NCI-H2081 (cell line): ENCODE data around the gene CNGB1.
A peak's percentile ranks its signal among the peaks of the same experiment; 100 is the strongest.
"Not testable (repeated sequence)": the region's sequence is repeated elsewhere in the genome, so short reads cannot be mapped to it uniquely, and the experiment has no call there.

ENCODE experiments used
- DNase-seq, 2 experiments: peaks; one replicate each; lab custom pipeline; 2025; lab: John Stamatoyannopoulos, UW

Gene CNGB1

DNA sequence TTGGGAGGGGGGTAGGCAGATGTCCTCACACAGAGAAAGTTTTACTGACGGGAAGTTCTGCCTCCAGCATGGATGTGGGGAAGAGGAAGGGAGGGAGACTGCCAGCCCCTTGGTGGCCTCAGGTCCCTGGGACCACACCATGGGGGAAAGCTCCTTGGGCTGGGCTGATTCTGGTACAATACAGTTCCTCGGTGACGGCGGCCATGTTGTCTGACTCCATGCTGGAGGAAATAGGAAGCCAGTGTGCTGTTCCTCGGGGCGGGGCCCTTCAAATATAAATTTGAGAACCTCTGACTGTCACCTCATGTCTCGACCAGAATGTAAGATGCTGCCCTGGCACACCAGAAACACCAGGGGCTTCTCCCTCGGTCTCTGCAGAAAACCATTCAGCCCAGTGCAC is 66.8 kb downstream of the CNGB1 start:
- DNase-seq, result no peak

DNA sequence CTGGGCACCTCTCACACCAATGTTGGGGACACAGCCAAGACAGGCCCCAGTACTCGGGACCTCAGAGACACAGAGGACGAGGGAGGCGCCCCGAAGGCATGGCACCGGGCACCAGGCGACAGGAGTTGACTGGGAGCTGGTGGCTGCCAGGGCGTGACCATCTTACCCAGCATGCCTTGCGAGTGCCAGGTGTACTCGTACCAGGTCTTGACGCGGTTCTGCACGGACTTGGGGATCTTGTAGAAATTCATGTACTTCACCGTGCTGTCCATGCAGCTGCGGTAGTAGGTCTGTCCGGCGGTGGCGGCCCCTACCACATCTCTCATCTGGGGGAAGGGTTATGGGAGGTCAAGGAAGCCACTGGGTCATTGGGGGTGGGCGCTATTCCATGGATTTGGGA is 67.3 kb downstream of the CNGB1 start:
- DNase-seq, result no peak

GRCh38 chr16:57901480-57902069 is 69.4 kb downstream of the CNGB1 start:
- no peak for DNase-seq

GRCh38 chr16:57900796-57901479 is 70.0 kb downstream of the CNGB1 start:
- DNase-seq, result no peak

DNA sequence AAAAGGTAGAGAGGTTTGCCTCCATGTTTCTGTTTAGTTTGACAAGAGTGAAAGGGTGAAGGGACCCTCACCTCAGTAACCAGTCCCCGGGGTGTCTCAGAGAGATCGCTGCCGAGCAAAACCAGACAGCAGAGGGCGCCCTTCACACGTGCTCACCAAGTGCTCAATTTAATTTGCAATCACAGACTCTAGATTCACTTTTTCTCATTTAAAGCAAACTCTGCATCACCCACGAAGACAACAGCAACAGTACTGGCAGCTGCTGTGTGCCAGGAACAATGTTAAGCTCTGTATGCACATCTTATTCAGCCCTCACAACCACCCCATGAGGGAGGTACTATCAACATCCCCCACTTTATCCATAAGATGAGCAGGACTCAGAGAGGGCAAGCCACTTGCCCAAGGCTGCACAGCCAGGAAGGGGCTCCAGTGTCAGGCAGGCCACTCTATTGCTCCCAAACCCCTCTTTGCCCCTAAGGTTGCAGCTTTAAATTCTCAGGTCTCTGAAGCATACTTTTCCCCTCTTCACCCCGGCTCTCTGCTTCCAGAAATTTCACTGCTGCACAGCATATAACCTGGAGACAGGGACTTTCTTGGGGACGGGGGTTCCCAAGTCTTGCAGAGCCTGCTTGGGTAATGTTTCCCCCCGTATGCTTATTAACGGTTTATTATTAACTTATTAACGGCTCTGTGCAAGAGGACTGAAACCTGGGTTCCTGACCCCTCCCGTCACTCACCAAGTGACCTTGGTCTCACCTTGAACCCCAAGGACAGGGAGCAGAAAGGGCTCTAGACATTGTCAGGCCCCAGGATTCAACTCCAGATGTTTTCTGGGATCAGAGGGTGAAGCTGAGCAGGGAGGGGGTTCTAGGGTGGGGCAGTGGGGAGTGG is 70.9 kb downstream of the CNGB1 start:
- peak; percentile 16 to 44 for DNase-seq

DNA sequence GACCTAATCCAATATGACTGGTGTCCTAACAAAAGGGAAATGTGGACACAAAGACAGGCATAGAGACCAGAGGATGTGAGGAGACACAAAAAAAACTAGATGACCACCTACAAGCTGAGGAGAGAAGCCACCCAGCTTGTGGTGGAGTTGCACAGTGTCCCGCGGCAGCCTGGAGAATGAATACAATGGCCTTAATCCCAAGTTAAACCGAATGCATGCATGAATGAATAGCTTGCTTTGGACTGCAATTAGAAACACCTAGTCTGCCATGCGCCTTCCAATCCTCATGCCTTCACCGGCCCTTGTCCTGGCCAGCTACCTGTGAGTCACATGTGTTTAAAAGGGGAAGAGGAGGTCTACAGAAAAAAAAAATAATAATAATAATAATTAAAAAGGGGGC is 72.0 kb downstream of the CNGB1 start:
- no peak for DNase-seq

DNA sequence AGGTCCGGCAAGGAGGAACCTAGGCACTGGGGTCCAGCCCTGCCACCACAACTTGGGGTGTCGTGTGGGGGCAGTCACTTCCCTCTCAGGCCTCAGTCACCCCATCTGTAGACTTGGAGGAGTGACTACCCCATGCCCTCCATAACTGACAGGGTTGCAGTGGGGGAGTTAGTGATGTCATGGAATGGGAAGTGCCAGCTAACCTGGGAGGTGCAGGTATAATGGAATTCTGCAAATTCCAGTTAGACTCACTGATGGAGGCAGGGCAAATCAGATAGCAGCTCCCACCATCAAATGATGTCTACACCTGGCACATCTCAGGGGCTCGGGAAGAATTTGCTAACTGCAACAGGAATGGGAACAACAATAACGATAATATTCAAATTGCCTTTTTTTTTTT is 72.9 kb downstream of the CNGB1 start:
- no peak for DNase-seq

DNA sequence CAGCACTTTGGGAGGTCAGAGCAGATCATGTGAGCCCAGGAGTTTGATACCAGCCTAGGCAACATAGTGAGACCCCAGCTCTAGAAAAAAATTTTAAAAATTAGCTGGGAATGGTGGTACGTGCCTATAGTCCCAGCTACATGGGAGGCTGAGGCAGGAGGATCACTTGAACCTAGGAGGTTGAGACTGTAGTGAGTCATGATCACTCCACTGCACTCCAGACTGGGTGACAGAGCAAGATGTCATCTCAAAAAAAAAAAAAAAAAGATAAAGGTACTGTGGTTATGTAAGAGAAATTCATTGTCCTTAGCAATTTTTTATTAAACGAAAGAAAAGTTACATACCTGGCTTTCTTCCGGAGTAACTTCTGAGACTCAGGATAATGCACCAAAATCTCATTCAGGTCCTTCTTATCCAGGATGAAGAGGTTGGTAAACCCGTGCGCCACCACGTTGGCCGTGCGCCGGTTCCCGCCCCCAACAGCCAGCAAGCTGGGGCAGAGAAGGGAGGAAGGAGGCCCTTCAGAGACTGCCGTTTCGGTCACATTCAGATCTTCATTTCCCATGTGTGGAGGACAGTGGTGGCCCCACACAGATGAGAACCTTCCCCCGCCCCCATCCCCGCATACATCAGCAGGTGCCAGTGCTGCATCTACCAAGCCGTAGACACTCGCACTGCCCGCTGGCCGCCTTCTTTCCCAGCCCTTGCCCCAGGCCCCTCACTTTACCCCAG is 73.7 kb downstream of the CNGB1 start:
- DNase-seq, result no peak

DNA sequence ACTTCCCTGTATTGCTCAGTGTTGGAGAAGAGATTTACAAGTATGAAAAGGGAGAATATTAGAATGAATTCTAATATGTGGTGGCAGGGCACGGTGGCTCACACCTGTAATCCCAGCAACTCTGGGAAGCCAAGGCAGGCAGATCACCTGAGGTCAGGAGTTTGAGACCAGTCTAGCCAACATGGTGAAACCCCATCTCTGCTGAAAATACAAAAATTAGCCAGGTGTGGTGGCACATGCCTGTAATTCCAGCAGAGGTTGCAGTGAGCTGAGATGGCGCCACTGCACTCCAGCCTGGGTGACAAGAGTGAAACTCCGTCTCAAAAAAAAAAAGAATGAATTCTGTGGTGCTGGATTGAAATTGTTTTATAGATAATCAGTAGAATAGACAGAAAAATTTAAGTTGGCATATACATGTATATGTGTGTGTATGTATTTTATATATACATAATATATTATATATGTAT is 75.8 kb downstream of the CNGB1 start:
- not testable (repeated sequence) for DNase-seq

DNA sequence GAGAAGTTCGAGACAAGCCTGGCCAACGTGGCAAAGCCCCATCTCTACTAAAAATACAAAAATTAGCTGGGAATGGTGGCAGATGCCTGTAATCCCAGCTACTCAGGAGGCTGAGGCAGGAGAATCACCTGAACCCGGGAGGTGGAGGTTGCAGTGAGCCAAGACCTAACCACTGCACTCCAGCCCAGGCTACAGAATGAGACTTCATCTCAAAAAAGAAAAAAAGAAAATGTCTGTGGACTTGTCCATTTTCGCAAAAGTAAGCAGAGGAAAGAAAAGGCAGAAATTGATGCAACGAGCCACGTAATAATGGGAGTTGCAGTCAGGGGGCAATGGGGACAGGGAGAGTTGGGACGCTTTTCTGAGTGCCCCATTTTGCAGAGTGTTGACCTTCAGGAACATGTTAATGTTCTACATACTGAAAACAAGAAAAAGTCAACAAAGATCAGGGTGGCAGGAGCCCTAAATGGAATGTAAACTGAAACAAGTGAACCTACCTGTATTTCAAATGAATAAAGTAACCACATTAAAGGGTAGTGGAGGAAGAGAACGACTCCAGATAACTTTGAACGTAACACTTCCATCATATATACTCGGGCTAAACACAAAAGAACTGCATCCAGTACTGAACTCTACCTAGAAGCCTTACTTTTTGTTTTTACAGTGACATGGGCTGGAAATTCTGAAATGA is 76.4 kb downstream of the CNGB1 start:
- DNase-seq, result no peak

DNA sequence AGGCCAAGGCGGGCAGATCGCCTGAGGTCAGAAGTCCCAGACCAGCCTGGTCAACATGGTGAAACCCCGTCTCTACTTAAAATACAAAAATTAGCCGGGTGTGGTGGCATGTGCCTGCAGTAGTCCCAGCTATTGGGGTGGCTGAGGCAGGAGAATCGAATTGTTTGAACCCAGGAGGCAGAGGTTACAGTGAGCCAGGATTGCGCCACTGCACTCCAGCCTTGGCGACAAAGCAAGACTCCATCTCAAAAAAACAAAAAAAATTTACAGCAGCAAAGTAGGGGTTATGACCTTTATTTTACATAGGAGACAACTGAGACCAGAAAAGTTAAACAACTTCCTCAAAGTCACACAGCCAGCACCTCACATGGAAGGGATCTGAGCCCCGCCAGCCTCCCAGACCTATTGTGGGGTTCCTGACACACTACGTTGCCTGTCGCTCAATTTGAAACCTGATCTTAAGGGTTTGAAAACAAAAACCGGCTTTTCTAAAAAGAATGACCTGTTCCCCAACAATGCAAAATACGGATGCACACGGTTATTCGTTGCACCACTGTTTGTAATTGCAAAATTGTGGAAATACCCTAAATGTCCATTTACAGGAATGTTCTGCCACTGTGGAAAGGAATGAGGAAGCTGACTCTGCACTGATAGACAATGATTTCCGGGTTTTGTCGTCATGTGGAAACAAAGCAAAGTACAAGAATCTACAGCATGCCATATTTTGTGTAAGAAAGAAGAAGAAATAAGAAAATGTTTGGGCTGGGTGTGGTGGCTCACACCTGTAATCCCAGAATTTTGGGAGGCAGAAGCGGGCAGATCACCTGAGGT is 77.2 kb downstream of the CNGB1 start:
- no peak for DNase-seq

DNA sequence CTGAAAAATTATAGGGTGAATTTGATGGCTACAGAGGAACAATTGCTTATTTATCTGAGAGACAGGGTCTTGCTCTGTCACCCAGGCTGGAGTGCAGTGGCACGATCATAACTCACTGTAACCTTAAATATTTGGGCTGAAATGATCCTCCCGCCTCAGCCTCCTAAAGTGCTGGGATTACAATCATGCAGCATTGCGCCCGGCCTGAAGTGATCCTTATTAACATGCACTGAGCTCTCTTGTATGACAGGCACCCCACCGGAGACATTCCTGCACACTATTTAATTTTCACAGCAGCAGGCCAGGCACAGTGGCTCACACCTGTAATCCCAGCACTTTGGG is 77.7 kb downstream of the CNGB1 start:
- no peak for DNase-seq

- DNase-seq, result no peak
These were observed 78.4 kb downstream of the CNGB1 start for GRCh38 chr16:57892447-57893096.

GRCh38 chr16:57892041-57892440 is 78.9 kb downstream of the CNGB1 start:
- DNase-seq, result no peak

DNA sequence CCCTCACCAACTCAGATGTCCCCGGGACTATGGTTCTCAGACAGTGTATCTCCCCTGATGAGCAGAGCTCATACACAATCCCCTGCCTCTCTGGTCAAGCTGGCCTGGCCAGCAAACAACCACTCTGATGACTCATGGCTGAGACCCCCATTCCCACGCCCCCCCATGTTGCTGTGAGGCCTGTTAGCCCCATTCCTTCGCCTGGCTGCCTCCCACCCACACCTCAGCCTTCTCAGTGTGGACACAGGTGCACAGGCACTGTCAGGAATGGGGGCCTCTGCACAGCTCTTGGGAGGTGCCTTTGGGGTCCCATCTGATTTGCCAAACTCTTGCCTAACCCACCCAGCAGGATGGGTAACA is 80.2 kb downstream of the CNGB1 start:
- no peak for DNase-seq

GRCh38 chr16:57889960-57890751 is 80.8 kb downstream of the CNGB1 start:
- peak in 1 of 2 experiments; percentile 11 for DNase-seq

DNA sequence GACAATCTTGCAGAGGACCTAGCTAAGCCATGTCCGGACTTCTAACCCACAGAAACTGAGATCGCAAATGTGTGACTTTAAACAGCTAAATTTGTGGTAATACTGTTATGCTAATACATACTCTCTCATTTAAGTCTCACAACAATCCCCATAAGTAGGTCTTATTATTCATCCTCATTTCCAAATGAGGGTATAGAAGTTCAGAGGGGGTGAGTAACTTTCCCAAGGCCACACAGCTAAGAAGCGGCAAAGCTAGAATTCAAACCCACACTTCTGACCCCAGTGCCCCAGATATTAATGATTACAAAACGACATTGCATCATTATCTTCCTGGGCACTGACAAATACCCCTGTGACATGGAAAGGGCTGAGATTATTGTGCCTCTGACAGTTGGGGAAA is 81.4 kb downstream of the CNGB1 start:
- no peak for DNase-seq

DNA sequence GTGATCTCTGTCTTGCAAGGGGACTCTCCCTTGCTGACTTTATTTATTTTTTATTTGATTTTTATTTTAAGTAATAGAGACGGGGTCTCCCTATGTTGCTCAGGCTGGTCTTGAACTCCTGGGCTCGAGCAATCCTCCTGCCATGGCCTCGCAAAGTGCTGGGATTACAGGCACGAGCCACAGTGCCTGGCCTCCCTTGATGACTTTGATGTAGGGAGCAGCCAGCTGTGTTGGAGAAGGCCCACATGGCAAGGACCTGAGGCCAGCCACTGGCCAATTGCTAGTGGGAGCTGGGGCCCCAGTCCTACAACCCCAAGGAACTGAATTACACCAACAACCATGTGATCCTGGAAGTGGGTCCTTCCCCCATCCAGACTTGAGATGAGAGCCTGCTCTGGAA is 81.8 kb downstream of the CNGB1 start:
- DNase-seq, result no peak

DNA sequence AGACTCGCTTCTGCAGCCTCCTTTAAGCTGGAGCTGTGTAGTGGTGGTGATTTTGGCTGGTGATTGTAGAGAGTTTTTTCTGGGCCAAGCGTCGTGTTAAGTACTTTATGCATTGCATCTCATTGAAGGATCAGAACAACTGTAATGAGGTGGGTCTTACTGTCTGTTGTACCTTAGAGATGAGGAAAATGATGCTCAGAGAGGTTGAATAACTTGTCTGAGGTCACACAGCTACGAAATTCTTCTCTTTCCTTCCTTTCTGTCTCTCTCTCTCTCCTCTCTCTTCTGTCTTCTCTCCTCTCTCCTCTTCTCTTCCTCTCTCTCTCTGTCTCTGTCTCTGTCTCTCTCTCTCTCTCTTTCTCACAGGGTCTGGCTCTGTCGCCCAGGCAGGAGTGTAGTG is 82.8 kb downstream of the CNGB1 start:
- DNase-seq, result no peak

- DNase-seq, result no peak
These were observed 83.2 kb downstream of the CNGB1 start for GRCh38 chr16:57887711-57888110.
